ENCODE results near the gene PSMG1. TPM values are rescaled to one million over a fixed set of nuclear protein-coding genes. Genes with fewer than 3 reads are reported as not detected.

The PSMG1 gene
- total RNA-seq, 1 donor from 2014 or later, result 19.1 TPM

- peaks cover 91% of the 10 kb centered on the region for H3K36me3 ChIP-seq
- H3K4me3 ChIP-seq, result no peak overlapping the region
- intact Hi-C loops (cut with DNase I), result no loop called here
- H3K27ac ChIP-seq, result no peak overlapping the region
- no peak for TF ChIP-seq CTCF (IDR thresholded peaks at IDR 0.05)
- no peaks in the 10 kb centered on the region for H3K27me3 ChIP-seq (ENCODE audit: low read depth)
- no peaks in the 10 kb centered on the region for H3K9me3 ChIP-seq
- ATAC-seq (peak in 1 of 2 donors; percentile 26), DNase-seq (no peak)
- H3K4me1 ChIP-seq, result peaks cover 7% of the 10 kb centered on the region
Measured at GRCh38 chr21:39209334-39209688, 26.1 kb upstream of the PSMG1 start.

- Histone ChIP-seq H3K4me3 (no peak overlapping the region), H3K36me3 (peaks cover 88% of the 10 kb centered on the region), H3K9me3 (no peaks in the 10 kb centered on the region), H3K27ac (no peak overlapping the region), H3K27me3 (ENCODE audit: low read depth) (no peaks in the 10 kb centered on the region), H3K4me1 (peaks cover 7% of the 10 kb centered on the region)
- ATAC-seq (peak in 1 of 2 donors; percentile 35), DNase-seq (no peak)
- intact Hi-C loops (cut with DNase I), result no loop called here
- TF ChIP-seq CTCF (IDR thresholded peaks at IDR 0.05), result no peak
Measured at GRCh38 chr21:39208624-39209333, 25.5 kb upstream of the PSMG1 start.

GRCh38 chr21:39204134-39204533 is 20.9 kb upstream of the PSMG1 start:
- no peak overlapping the region for H3K4me3 ChIP-seq
- H3K9me3 ChIP-seq, result no peaks in the 10 kb centered on the region
- intact Hi-C loops (cut with DNase I), result no loop called here
- H3K27ac ChIP-seq, result no peak overlapping the region
- ATAC-seq (no peak), DNase-seq (no peak)
- no peak for TF ChIP-seq CTCF (IDR thresholded peaks at IDR 0.05)
- peaks cover 7% of the 10 kb centered on the region for H3K4me1 ChIP-seq
- H3K27me3 ChIP-seq (ENCODE audit: low read depth), result no peaks in the 10 kb centered on the region
- peaks cover 81% of the 10 kb centered on the region for H3K36me3 ChIP-seq

- no peaks in the 10 kb centered on the region for H3K4me1 ChIP-seq
- DNase-seq, result no peak
- H3K36me3 ChIP-seq, result peaks cover 92% of the 10 kb centered on the region
- intact Hi-C loops (cut with DNase I), result no loop called here
- H3K9me3 ChIP-seq, result no peaks in the 10 kb centered on the region
- no peaks in the 10 kb centered on the region for H3K27me3 ChIP-seq (ENCODE audit: low read depth)
- no peak for ATAC-seq
- no peak for TF ChIP-seq CTCF (IDR thresholded peaks at IDR 0.05)
- H3K4me3 ChIP-seq, result no peak overlapping the region
- H3K27ac ChIP-seq, result no peak overlapping the region
Measured at GRCh38 chr21:39198800-39199199, 15.5 kb upstream of the PSMG1 start.

- Histone ChIP-seq H3K9me3 (no peaks in the 10 kb centered on the region), H3K4me1 (no peaks in the 10 kb centered on the region), H3K27ac (no peak overlapping the region), H3K4me3 (no peak overlapping the region), H3K36me3 (peaks cover 90% of the 10 kb centered on the region), H3K27me3 (ENCODE audit: low read depth) (no peaks in the 10 kb centered on the region)
- intact Hi-C loops (cut with DNase I), result no loop called here
- no peak for TF ChIP-seq CTCF (IDR thresholded peaks at IDR 0.05)
- DNase-seq (no peak), ATAC-seq (peak; percentile 30 to 58)
Measured at GRCh38 chr21:39197448-39198233, 14.4 kb upstream of the PSMG1 start.

Data from lower lobe of right lung (tissue), 2 donors.